Measurements from ENCODE around the gene FCGR3B. TPM values are rescaled to one million over a fixed set of nuclear protein-coding genes. Genes with fewer than 3 reads are reported as not detected.
"Not testable (repeated sequence)": the region's sequence is repeated elsewhere in the genome, so short reads cannot be mapped to it uniquely, and the experiment has no call there.

Gene FCGR3B
- total RNA-seq, 1 donor from 2014 or later, result 2.6 TPM

GRCh38 chr1:161605762-161606540 is 25.0 kb downstream of the FCGR3B start:
- not testable (repeated sequence) for H3K36me3 ChIP-seq (ENCODE audit: control insufficient read depth in 3 of 3, insufficient read depth in 3 of 3, low read length in 3 of 3); H3K27me3 ChIP-seq (ENCODE audit: control insufficient read depth in 3 of 3, insufficient read depth in 3 of 3, low read length in 3 of 3); H3K4me1 ChIP-seq (ENCODE audit: control insufficient read depth in 3 of 3, insufficient read depth in 3 of 3, low read length in 3 of 3); H3K9ac ChIP-seq (ENCODE audit: low read depth in 1 of 3, low read length in 3 of 3); H3K9me3 ChIP-seq (ENCODE audit: control insufficient read depth in 3 of 3, low read length in 3 of 3); H3K4me3 ChIP-seq (ENCODE audit: low read length in 3 of 3); H3K27ac ChIP-seq (ENCODE audit: low read depth, low read length)

GRCh38 chr1:161605024-161605423 is 26.0 kb downstream of the FCGR3B start:
- not testable (repeated sequence) for H3K27me3 ChIP-seq (ENCODE audit: control insufficient read depth in 3 of 3, insufficient read depth in 3 of 3, low read length in 3 of 3); H3K9me3 ChIP-seq (ENCODE audit: control insufficient read depth in 3 of 3, low read length in 3 of 3); H3K4me1 ChIP-seq (ENCODE audit: control insufficient read depth in 3 of 3, insufficient read depth in 3 of 3, low read length in 3 of 3); H3K9ac ChIP-seq (ENCODE audit: low read depth in 1 of 3, low read length in 3 of 3); H3K27ac ChIP-seq (ENCODE audit: low read depth, low read length); H3K4me3 ChIP-seq (ENCODE audit: low read length in 3 of 3); H3K36me3 ChIP-seq (ENCODE audit: control insufficient read depth in 3 of 3, insufficient read depth in 3 of 3, low read length in 3 of 3)

GRCh38 chr1:161597077-161597476 is 33.9 kb downstream of the FCGR3B start:
- not testable (repeated sequence) for H3K4me3 ChIP-seq (ENCODE audit: low read length in 3 of 3); H3K9me3 ChIP-seq (ENCODE audit: control insufficient read depth in 3 of 3, low read length in 3 of 3); H3K9ac ChIP-seq (ENCODE audit: low read depth in 1 of 3, low read length in 3 of 3); H3K4me1 ChIP-seq (ENCODE audit: control insufficient read depth in 3 of 3, insufficient read depth in 3 of 3, low read length in 3 of 3); H3K27ac ChIP-seq (ENCODE audit: low read depth, low read length); H3K36me3 ChIP-seq (ENCODE audit: control insufficient read depth in 3 of 3, insufficient read depth in 3 of 3, low read length in 3 of 3); H3K27me3 ChIP-seq (ENCODE audit: control insufficient read depth in 3 of 3, insufficient read depth in 3 of 3, low read length in 3 of 3)

GRCh38 chr1:161595583-161595982 is 35.4 kb downstream of the FCGR3B start:
- H3K9ac ChIP-seq (ENCODE audit: low read depth in 1 of 3, low read length in 3 of 3); H3K4me3 ChIP-seq (ENCODE audit: low read length in 3 of 3); H3K27me3 ChIP-seq (ENCODE audit: control insufficient read depth in 3 of 3, insufficient read depth in 3 of 3, low read length in 3 of 3); H3K4me1 ChIP-seq (ENCODE audit: control insufficient read depth in 3 of 3, insufficient read depth in 3 of 3, low read length in 3 of 3); H3K27ac ChIP-seq (ENCODE audit: low read depth, low read length); H3K9me3 ChIP-seq (ENCODE audit: control insufficient read depth in 3 of 3, low read length in 3 of 3); H3K36me3 ChIP-seq (ENCODE audit: control insufficient read depth in 3 of 3, insufficient read depth in 3 of 3, low read length in 3 of 3): not testable (repeated sequence)

- not testable (repeated sequence) for H3K36me3 ChIP-seq (ENCODE audit: control insufficient read depth in 3 of 3, insufficient read depth in 3 of 3, low read length in 3 of 3); H3K9ac ChIP-seq (ENCODE audit: low read depth in 1 of 3, low read length in 3 of 3); H3K27ac ChIP-seq (ENCODE audit: low read depth, low read length)
These were observed 35.8 kb downstream of the FCGR3B start for GRCh38 chr1:161595173-161595572.

GRCh38 chr1:161594269-161594984 is 36.5 kb downstream of the FCGR3B start:
- H3K9ac ChIP-seq (ENCODE audit: low read depth in 1 of 3, low read length in 3 of 3); H3K36me3 ChIP-seq (ENCODE audit: control insufficient read depth in 3 of 3, insufficient read depth in 3 of 3, low read length in 3 of 3); H3K27ac ChIP-seq (ENCODE audit: low read depth, low read length); H3K9me3 ChIP-seq (ENCODE audit: control insufficient read depth in 3 of 3, low read length in 3 of 3); H3K27me3 ChIP-seq (ENCODE audit: control insufficient read depth in 3 of 3, insufficient read depth in 3 of 3, low read length in 3 of 3); H3K4me3 ChIP-seq (ENCODE audit: low read length in 3 of 3); H3K4me1 ChIP-seq (ENCODE audit: control insufficient read depth in 3 of 3, insufficient read depth in 3 of 3, low read length in 3 of 3): not testable (repeated sequence)

More at GRCh38 chr1:161595173-161595572, 35.8 kb downstream of the FCGR3B start:
- not testable (repeated sequence) for H3K4me3 ChIP-seq (ENCODE audit: low read length in 3 of 3); H3K9me3 ChIP-seq (ENCODE audit: control insufficient read depth in 3 of 3, low read length in 3 of 3); H3K27me3 ChIP-seq (ENCODE audit: control insufficient read depth in 3 of 3, insufficient read depth in 3 of 3, low read length in 3 of 3); H3K4me1 ChIP-seq (ENCODE audit: control insufficient read depth in 3 of 3, insufficient read depth in 3 of 3, low read length in 3 of 3)

GRCh38 chr1:161593092-161593755 is 37.8 kb downstream of the FCGR3B start:
- H3K27me3 ChIP-seq (ENCODE audit: control insufficient read depth in 3 of 3, insufficient read depth in 3 of 3, low read length in 3 of 3); H3K4me3 ChIP-seq (ENCODE audit: low read length in 3 of 3); H3K27ac ChIP-seq (ENCODE audit: low read depth, low read length); H3K4me1 ChIP-seq (ENCODE audit: control insufficient read depth in 3 of 3, insufficient read depth in 3 of 3, low read length in 3 of 3); H3K9me3 ChIP-seq (ENCODE audit: control insufficient read depth in 3 of 3, low read length in 3 of 3); H3K36me3 ChIP-seq (ENCODE audit: control insufficient read depth in 3 of 3, insufficient read depth in 3 of 3, low read length in 3 of 3); H3K9ac ChIP-seq (ENCODE audit: low read depth in 1 of 3, low read length in 3 of 3): not testable (repeated sequence)

GRCh38 chr1:161592586-161592985 is 38.4 kb downstream of the FCGR3B start:
- not testable (repeated sequence) for H3K27me3 ChIP-seq (ENCODE audit: control insufficient read depth in 3 of 3, insufficient read depth in 3 of 3, low read length in 3 of 3); H3K36me3 ChIP-seq (ENCODE audit: control insufficient read depth in 3 of 3, insufficient read depth in 3 of 3, low read length in 3 of 3); H3K9ac ChIP-seq (ENCODE audit: low read depth in 1 of 3, low read length in 3 of 3); H3K4me3 ChIP-seq (ENCODE audit: low read length in 3 of 3); H3K27ac ChIP-seq (ENCODE audit: low read depth, low read length); H3K4me1 ChIP-seq (ENCODE audit: control insufficient read depth in 3 of 3, insufficient read depth in 3 of 3, low read length in 3 of 3); H3K9me3 ChIP-seq (ENCODE audit: control insufficient read depth in 3 of 3, low read length in 3 of 3)

GRCh38 chr1:161589920-161590319 is 41.1 kb downstream of the FCGR3B start:
- not testable (repeated sequence) for H3K4me1 ChIP-seq (ENCODE audit: control insufficient read depth in 3 of 3, insufficient read depth in 3 of 3, low read length in 3 of 3); H3K4me3 ChIP-seq (ENCODE audit: low read length in 3 of 3); H3K36me3 ChIP-seq (ENCODE audit: control insufficient read depth in 3 of 3, insufficient read depth in 3 of 3, low read length in 3 of 3); H3K9me3 ChIP-seq (ENCODE audit: control insufficient read depth in 3 of 3, low read length in 3 of 3); H3K27ac ChIP-seq (ENCODE audit: low read depth, low read length); H3K9ac ChIP-seq (ENCODE audit: low read depth in 1 of 3, low read length in 3 of 3); H3K27me3 ChIP-seq (ENCODE audit: control insufficient read depth in 3 of 3, insufficient read depth in 3 of 3, low read length in 3 of 3)

GRCh38 chr1:161589365-161589764 is 41.6 kb downstream of the FCGR3B start:
- not testable (repeated sequence) for H3K4me3 ChIP-seq (ENCODE audit: low read length in 3 of 3); H3K9ac ChIP-seq (ENCODE audit: low read depth in 1 of 3, low read length in 3 of 3); H3K27ac ChIP-seq (ENCODE audit: low read depth, low read length); H3K27me3 ChIP-seq (ENCODE audit: control insufficient read depth in 3 of 3, insufficient read depth in 3 of 3, low read length in 3 of 3); H3K9me3 ChIP-seq (ENCODE audit: control insufficient read depth in 3 of 3, low read length in 3 of 3); H3K4me1 ChIP-seq (ENCODE audit: control insufficient read depth in 3 of 3, insufficient read depth in 3 of 3, low read length in 3 of 3); H3K36me3 ChIP-seq (ENCODE audit: control insufficient read depth in 3 of 3, insufficient read depth in 3 of 3, low read length in 3 of 3)
